Stomach (tissue), 9 donors: ENCODE data around the gene GSAP. TPM values are rescaled to one million over a fixed set of nuclear protein-coding genes. Genes with fewer than 3 reads are reported as not detected.

Source experiments
- DNase-seq, 2 donors: peaks; one replicate each; pipeline versions ENCODE4 v3.0.0 to v3.0.0-alpha.2; 2013 to 2019
- H3K27ac ChIP-seq, 5 donors: fragments of 200-600 bp in 4 of 5; sonication (generic) in 4 of 5; one replicate each; pipeline ENCODE4 v1.5.1; 2013 to 2019; ENCODE audit warnings: mild to moderate bottlenecking in 1 of 5, moderate library complexity in 1 of 5
- H3K27me3 ChIP-seq, 3 donors: fragments of 200-600 bp; sonication (generic); one replicate each; pipeline ENCODE4 v1.5.1; 2017 to 2019; ENCODE audit warnings: mixed run types in 1 of 3
- H3K36me3 ChIP-seq, 4 donors: fragments of 200-600 bp; sonication (generic); 1 replicate in 3 of 4; 2 replicates in 1 of 4; pipeline ENCODE4 v1.5.1; 2016 to 2019
- H3K4me1 ChIP-seq, 4 donors: fragments of 200-600 bp; sonication (generic); one replicate each; pipeline ENCODE4 v1.5.1; 2016 to 2019
- H3K4me3 ChIP-seq, 4 donors: fragments of 200-600 bp; sonication (generic) in 3 of 4; one replicate each; pipeline ENCODE4 v1.5.1; 2016 to 2019; ENCODE audit warnings: mild to moderate bottlenecking in 1 of 4
- H3K9me3 ChIP-seq, 4 donors: fragments of 200-600 bp; sonication (generic); one replicate each; pipeline ENCODE4 v1.5.1; 2016 to 2019
- CTCF ChIP-seq, 7 experiments: fragments of 450-650 bp in 4 of 7; fragments of 200-600 bp in 3 of 7; sonication (generic) in 3 of 7; IDR thresholded peaks; one replicate each; pipeline ENCODE4 v1.5.1; 2016 to 2019; ENCODE audit warnings: antibody characterized with exemption in 7 of 7, control low read depth in 2 of 7, mild to moderate bottlenecking in 1 of 7
- EP300 ChIP-seq: sonication (generic); formaldehyde crosslinking; IDR thresholded peaks from one replicate; pipeline ENCODE4 v1.6.1; 2017; ENCODE audit warnings: antibody characterized with exemption
- POLR2A ChIP-seq, 4 donors: fragments of 450-650 bp; IDR thresholded peaks; one replicate each; pipeline ENCODE4 v1.6.1; 2016; ENCODE audit warnings: antibody characterized with exemption in 4 of 4, control low read depth in 2 of 4, mild to moderate bottlenecking in 1 of 4, moderate library complexity in 1 of 4
- POLR2AphosphoS5 ChIP-seq, 3 donors: sonication (generic); formaldehyde crosslinking; IDR thresholded peaks; one replicate each; pipeline ENCODE4 v1.6.1; 2016; ENCODE audit warnings: antibody characterized with exemption in 3 of 3
- WGBS, 5 donors: extraction: QIAGEN DNeasy Blood & Tissue Kit in 3 of 5; methylation state at CpG; one replicate each; pipeline versions ENCODE4 v1.1.5 to v1.1.7; 2013 to 2018; 5-methylcytosine and 5-hydroxymethylcytosine counted together
- intact Hi-C: fragments of 100-400 bp; cut with DNase I; formaldehyde crosslinking; loops from one replicate; pipeline ENCODE4 v1.15.1; 2023; ENCODE audit warnings: low total_unique reads
- polyA plus RNA-seq, 3 donors: library from polyadenylated mRNA; stranded (reverse); fragments of 200-250 nt; gene quantifications; one replicate each; pipeline ENCODE4 v1.2.3, GENCODE V29; 2013
- total RNA-seq, 5 donors: library from RNA; depleted of rRNA; stranded (reverse); fragments of >200 nt; gene quantifications; one replicate each; pipeline versions ENCODE4 v1.1.0 to v1.2.3, GENCODE V29; 2014 to 2016
- donor health status: healthy with polysubstance abuse.
- donor health status: Bipolar disorder and iron deficiency.
- donor health status: healthy.

Gene GSAP
- total and polyA plus RNA-seq, 8 donors: 3.5 to 52.1 (median 15.9) TPM

- Histone ChIP-seq H3K27me3 (no peaks in the 10 kb centered on the region), H3K36me3 (no peaks in the 10 kb centered on the region), H3K4me3 (no peak overlapping the region), H3K4me1 (peaks cover 0 to 2% (median under 1%) of the 10 kb centered on the region in 4 donors), H3K27ac (no peak overlapping the region), H3K9me3 (no peaks in the 10 kb centered on the region)
- 82 to 91% (median 85%) methylated on average over 1 of the region's 1 CpG for whole genome bisulfite sequencing, 5 donors
- no peak for DNase-seq
- no peak for TF ChIP-seq POLR2A (IDR thresholded peaks at IDR 0.05)
- TF ChIP-seq POLR2AphosphoS5 (IDR thresholded peaks at IDR 0.05): no peak
- no peak for TF ChIP-seq CTCF (IDR thresholded peaks at IDR 0.05)
- TF ChIP-seq EP300: no peak
- intact Hi-C loops: no loop called here
Observed at GRCh38 chr7:77447616-77448015, 31.5 kb upstream of the GSAP start.

GRCh38 chr7:77444123-77444522, 28.0 kb upstream of the GSAP start:
- Histone ChIP-seq H3K4me3 (no peak overlapping the region), H3K27me3 (no peaks in the 10 kb centered on the region), H3K4me1 (peaks cover 0 to 8% (median 5%) of the 10 kb centered on the region in 4 donors), H3K27ac (no peak overlapping the region), H3K36me3 (no peaks in the 10 kb centered on the region), H3K9me3 (no peaks in the 10 kb centered on the region)
- WGBS, 5 donors: 15 to 46% (median 22%) methylated on average over 1 of the region's 1 CpG
- no peak for TF ChIP-seq POLR2A (IDR thresholded peaks at IDR 0.05)
- TF ChIP-seq CTCF (IDR thresholded peaks at IDR 0.05): no peak
- no peak for TF ChIP-seq POLR2AphosphoS5 (IDR thresholded peaks at IDR 0.05)
- TF ChIP-seq EP300: no peak
- peak in 1 of 2 donors; percentile 37 for DNase-seq
- intact Hi-C loops: no loop called here

GRCh38 chr7:77443042-77443441, 26.9 kb upstream of the GSAP start:
- Histone ChIP-seq H3K36me3 (no peaks in the 10 kb centered on the region), H3K9me3 (no peaks in the 10 kb centered on the region), H3K4me1 (peaks cover 0 to 10% (median 6%) of the 10 kb centered on the region in 4 donors), H3K27me3 (no peaks in the 10 kb centered on the region), H3K27ac (no peak overlapping the region), H3K4me3 (no peak overlapping the region)
- no peak for TF ChIP-seq POLR2AphosphoS5 (IDR thresholded peaks at IDR 0.05)
- no peak for TF ChIP-seq POLR2A (IDR thresholded peaks at IDR 0.05)
- no peak for TF ChIP-seq EP300
- no peak for TF ChIP-seq CTCF (IDR thresholded peaks at IDR 0.05)
- 93 to 99% (median 98%) methylated on average over 2 of the region's 2 CpGs for WGBS, 5 donors
- no peak for DNase-seq
- intact Hi-C loops: no loop called here

GRCh38 chr7:77442636-77443035, 26.5 kb upstream of the GSAP start:
- DNase-seq: no peak
- intact Hi-C loops: no loop called here
- H3K4me3 ChIP-seq: no peak overlapping the region
- peaks cover 0 to 10% (median 6%) of the 10 kb centered on the region in 4 donors for H3K4me1 ChIP-seq
- 80 to 89% (median 86%) methylated on average over 2 of the region's 2 CpGs for WGBS, 5 donors
- no peaks in the 10 kb centered on the region for H3K27me3 ChIP-seq
- no peaks in the 10 kb centered on the region for H3K36me3 ChIP-seq
- no peak for TF ChIP-seq POLR2AphosphoS5 (IDR thresholded peaks at IDR 0.05)
- TF ChIP-seq EP300: no peak
- no peak for TF ChIP-seq POLR2A (IDR thresholded peaks at IDR 0.05)
- TF ChIP-seq CTCF (IDR thresholded peaks at IDR 0.05): no peak
- no peak overlapping the region for H3K27ac ChIP-seq
- H3K9me3 ChIP-seq: no peaks in the 10 kb centered on the region
